HepG2 (cell line): ENCODE data around the gene DNAL4. TPM values are rescaled to one million over a fixed set of nuclear protein-coding genes. Genes with fewer than 3 reads are reported as not detected.
A peak's percentile ranks its signal among the peaks of the same experiment; 100 is the strongest.

Source experiments
- ADNP ChIP-seq: sonication (generic); formaldehyde crosslinking; IDR thresholded peaks from 2 replicates; pipeline ENCODE4 v1.4.0; 2020; ENCODE audit warnings: missing genetic modification reagents
- DNMT3B ChIP-seq: conservative IDR thresholded peaks from 2 replicates; pipeline ENCODE4 v1.6.1; 2016; ENCODE audit warnings: missing biosample characterization, control low read depth
- JUND ChIP-seq: sonication (generic); formaldehyde crosslinking; IDR thresholded peaks from 2 replicates; pipeline ENCODE4 v1.8.0; 2022; ENCODE audit warnings: mild to moderate bottlenecking, missing genetic modification reagents
- MIXL1 ChIP-seq: IDR thresholded peaks from 2 replicates; pipeline ENCODE4 v1.6.1; 2016
- RBFOX2 ChIP-seq: fragments of 200-400 bp; formaldehyde crosslinking; IDR thresholded peaks from 2 replicates; pipeline ENCODE4 v1.6.1; 2017; ENCODE audit warnings: low read depth, mild to moderate bottlenecking, low read length
- SMAD3 ChIP-seq: sonication (generic); formaldehyde crosslinking; IDR thresholded peaks from 2 replicates; pipeline ENCODE4 v1.4.0; 2020; ENCODE audit warnings: missing genetic modification reagents
- THAP11 ChIP-seq: IDR thresholded peaks from 2 replicates; pipeline ENCODE4 v1.6.1; 2016; ENCODE audit warnings: missing biosample characterization, missing genetic modification reagents
- TIGD3 ChIP-seq: sonication (generic); formaldehyde crosslinking; IDR thresholded peaks from 2 replicates; pipeline ENCODE4 v1.5.1; 2020; ENCODE audit warnings: mild to moderate bottlenecking, missing genetic modification reagents, borderline replicate concordance
- TSC22D2 ChIP-seq: sonication (generic); formaldehyde crosslinking; IDR thresholded peaks from 2 replicates; pipeline ENCODE4 v1.5.1; 2020; ENCODE audit warnings: missing genetic modification reagents, mild to moderate bottlenecking, borderline replicate concordance
- ZFP1 ChIP-seq: IDR thresholded peaks from 2 replicates; pipeline ENCODE4 v1.6.1; 2016
- ZNF569 ChIP-seq: sonication (generic); formaldehyde crosslinking; IDR thresholded peaks from 2 replicates; pipeline ENCODE4 v1.5.0; 2020; ENCODE audit warnings: mild to moderate bottlenecking, missing genetic modification reagents, moderate library complexity, borderline replicate concordance
- ZNF570 ChIP-seq: sonication (generic); formaldehyde crosslinking; IDR thresholded peaks from 2 replicates; pipeline ENCODE4 v1.4.0; 2020; ENCODE audit warnings: mild to moderate bottlenecking, missing genetic modification reagents, borderline replicate concordance
- ZNF615 ChIP-seq: sonication (generic); formaldehyde crosslinking; IDR thresholded peaks from 2 replicates; pipeline ENCODE4 v1.5.0; 2020; ENCODE audit warnings: mild to moderate bottlenecking, missing genetic modification reagents, borderline replicate concordance
- polyA plus RNA-seq, 8 experiments: library from polyadenylated mRNA; depleted of rRNA in 3 of 8; stranded (reverse) in 7 of 8; unstranded in 1 of 8; fragments of >200 nt; fragmentation: Illumina TruSeq in 4 of 8; extraction: Trizol in 4 of 8; gene quantifications; 2 replicates each; pipeline versions ENCODE4 v1.2.1 to v1.2.3, GENCODE V29; 2011 to 2016; ENCODE audit warnings: low read depth in 4 of 8, missing spikeins in 1 of 8, mixed read lengths in 1 of 8; ENCODE audit not compliant: insufficient read depth in 1 of 8
- total RNA-seq, 5 experiments: library from RNA; depleted of rRNA; stranded (reverse); fragments of >200 nt; fragmentation: Illumina TruSeq; extraction: Trizol; gene quantifications; 2 replicates each; pipeline ENCODE4 v1.2.3, GENCODE V29; 2016; ENCODE audit warnings: low read depth in 1 of 5
- TF ChIP-seq, protein P1 (sequence below): sonication (generic); formaldehyde crosslinking; IDR thresholded peaks from 2 replicates; pipeline ENCODE4 v1.4.0; 2020; ENCODE audit warnings: mild to moderate bottlenecking, missing genetic modification reagents
- TF ChIP-seq, protein P2 (sequence below): sonication (generic); formaldehyde crosslinking; IDR thresholded peaks from 2 replicates; pipeline ENCODE4 v1.4.0; 2020; ENCODE audit warnings: missing genetic modification reagents, borderline replicate concordance
- TF ChIP-seq, protein P3 (sequence below): sonication (generic); formaldehyde crosslinking; IDR thresholded peaks from 2 replicates; pipeline ENCODE4 v1.4.0; 2020; ENCODE audit warnings: missing genetic modification reagents, borderline replicate concordance
- TF ChIP-seq, protein P4 (sequence below): fragments of 450-650 bp; IDR thresholded peaks from 2 replicates; pipeline ENCODE4 v1.6.1; 2016

DNAL4 gene
- total and polyA plus RNA-seq, 2 of the 13 experiments (the other 11 are each of a cell fraction or from before 2014, with no cell fraction given) = 8.0 to 10.7 TPM

DNA sequence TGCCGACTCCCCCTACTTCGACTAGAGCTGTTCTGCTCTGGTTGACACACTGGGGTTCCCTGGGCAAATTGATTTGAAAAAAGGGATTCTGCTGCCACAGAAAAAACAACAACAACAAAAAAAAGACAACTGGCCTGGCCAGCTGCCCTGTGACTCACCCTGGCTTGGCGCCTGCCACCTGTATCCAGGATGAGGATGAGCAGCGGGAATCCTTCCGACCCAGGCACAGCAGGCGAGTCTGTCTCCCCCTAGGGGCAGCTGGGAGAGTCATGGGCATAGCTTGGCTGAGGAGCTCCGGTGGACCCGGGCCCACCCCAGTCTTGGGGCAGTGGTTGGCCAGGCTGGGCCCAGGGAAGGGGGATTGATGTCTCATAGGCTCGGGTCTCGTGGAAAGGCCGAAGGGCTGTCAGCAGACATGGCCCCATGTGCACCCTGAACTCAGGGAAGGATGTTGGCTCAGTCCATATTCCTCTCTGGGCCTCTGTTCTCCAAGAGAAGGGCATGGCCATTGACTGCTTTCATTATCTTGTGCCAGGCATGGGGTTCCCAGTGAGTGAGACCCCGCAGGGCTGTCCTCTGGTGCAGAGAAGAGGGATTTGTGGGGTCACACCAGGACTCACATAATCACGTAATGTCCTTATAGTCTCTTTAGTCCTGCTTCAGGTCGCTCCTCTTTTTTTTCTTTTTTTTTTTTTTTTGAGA is 27.7 kb downstream of the DNAL4 start (continued):
- TF ChIP-seq ZNF570 (CRISPR knock-in tag) = no peak
- TF ChIP-seq, protein P1, sequence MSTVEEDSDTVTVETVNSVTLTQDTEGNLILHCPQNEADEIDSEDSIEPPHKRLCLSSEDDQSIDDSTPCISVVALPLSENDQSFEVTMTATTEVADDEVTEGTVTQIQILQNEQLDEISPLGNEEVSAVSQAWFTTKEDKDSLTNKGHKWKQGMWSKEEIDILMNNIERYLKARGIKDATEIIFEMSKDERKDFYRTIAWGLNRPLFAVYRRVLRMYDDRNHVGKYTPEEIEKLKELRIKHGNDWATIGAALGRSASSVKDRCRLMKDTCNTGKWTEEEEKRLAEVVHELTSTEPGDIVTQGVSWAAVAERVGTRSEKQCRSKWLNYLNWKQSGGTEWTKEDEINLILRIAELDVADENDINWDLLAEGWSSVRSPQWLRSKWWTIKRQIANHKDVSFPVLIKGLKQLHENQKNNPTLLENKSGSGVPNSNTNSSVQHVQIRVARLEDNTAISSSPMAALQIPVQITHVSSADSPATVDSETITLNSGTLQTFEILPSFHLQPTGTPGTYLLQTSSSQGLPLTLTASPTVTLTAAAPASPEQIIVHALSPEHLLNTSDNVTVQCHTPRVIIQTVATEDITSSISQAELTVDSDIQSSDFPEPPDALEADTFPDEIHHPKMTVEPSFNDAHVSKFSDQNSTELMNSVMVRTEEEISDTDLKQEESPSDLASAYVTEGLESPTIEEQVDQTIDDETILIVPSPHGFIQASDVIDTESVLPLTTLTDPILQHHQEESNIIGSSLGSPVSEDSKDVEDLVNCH (CRISPR knock-in tag) = no peak
- TF ChIP-seq, protein P2, sequence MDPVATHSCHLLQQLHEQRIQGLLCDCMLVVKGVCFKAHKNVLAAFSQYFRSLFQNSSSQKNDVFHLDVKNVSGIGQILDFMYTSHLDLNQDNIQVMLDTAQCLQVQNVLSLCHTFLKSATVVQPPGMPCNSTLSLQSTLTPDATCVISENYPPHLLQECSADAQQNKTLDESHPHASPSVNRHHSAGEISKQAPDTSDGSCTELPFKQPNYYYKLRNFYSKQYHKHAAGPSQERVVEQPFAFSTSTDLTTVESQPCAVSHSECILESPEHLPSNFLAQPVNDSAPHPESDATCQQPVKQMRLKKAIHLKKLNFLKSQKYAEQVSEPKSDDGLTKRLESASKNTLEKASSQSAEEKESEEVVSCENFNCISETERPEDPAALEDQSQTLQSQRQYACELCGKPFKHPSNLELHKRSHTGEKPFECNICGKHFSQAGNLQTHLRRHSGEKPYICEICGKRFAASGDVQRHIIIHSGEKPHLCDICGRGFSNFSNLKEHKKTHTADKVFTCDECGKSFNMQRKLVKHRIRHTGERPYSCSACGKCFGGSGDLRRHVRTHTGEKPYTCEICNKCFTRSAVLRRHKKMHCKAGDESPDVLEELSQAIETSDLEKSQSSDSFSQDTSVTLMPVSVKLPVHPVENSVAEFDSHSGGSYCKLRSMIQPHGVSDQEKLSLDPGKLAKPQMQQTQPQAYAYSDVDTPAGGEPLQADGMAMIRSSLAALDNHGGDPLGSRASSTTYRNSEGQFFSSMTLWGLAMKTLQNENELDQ (CRISPR knock-in tag) = no peak
- TF ChIP-seq MIXL1 (CRISPR knock-in tag) = no peak
- no peak for TF ChIP-seq TIGD3
- no peak for TF ChIP-seq ADNP (CRISPR knock-in tag)
- TF ChIP-seq, protein P3, sequence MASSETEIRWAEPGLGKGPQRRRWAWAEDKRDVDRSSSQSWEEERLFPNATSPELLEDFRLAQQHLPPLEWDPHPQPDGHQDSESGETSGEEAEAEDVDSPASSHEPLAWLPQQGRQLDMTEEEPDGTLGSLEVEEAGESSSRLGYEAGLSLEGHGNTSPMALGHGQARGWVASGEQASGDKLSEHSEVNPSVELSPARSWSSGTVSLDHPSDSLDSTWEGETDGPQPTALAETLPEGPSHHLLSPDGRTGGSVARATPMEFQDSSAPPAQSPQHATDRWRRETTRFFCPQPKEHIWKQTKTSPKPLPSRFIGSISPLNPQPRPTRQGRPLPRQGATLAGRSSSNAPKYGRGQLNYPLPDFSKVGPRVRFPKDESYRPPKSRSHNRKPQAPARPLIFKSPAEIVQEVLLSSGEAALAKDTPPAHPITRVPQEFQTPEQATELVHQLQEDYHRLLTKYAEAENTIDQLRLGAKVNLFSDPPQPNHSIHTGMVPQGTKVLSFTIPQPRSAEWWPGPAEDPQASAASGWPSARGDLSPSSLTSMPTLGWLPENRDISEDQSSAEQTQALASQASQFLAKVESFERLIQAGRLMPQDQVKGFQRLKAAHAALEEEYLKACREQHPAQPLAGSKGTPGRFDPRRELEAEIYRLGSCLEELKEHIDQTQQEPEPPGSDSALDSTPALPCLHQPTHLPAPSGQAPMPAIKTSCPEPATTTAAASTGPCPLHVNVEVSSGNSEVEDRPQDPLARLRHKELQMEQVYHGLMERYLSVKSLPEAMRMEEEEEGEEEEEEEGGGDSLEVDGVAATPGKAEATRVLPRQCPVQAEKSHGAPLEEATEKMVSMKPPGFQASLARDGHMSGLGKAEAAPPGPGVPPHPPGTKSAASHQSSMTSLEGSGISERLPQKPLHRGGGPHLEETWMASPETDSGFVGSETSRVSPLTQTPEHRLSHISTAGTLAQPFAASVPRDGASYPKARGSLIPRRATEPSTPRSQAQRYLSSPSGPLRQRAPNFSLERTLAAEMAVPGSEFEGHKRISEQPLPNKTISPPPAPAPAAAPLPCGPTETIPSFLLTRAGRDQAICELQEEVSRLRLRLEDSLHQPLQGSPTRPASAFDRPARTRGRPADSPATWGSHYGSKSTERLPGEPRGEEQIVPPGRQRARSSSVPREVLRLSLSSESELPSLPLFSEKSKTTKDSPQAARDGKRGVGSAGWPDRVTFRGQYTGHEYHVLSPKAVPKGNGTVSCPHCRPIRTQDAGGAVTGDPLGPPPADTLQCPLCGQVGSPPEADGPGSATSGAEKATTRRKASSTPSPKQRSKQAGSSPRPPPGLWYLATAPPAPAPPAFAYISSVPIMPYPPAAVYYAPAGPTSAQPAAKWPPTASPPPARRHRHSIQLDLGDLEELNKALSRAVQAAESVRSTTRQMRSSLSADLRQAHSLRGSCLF (CRISPR knock-in tag) = no peak
- TF ChIP-seq ZFP1 (CRISPR knock-in tag) = no peak
- no peak for TF ChIP-seq ZNF569 (CRISPR knock-in tag)
- no peak for TF ChIP-seq JUND
- TF ChIP-seq TSC22D2 (CRISPR knock-in tag) = no peak
- no peak for TF ChIP-seq RBFOX2
- 0 out of 2 replicates have a peak, but pooled peaks have one; percentile 41 for TF ChIP-seq THAP11 (CRISPR knock-in tag)
- no peak for TF ChIP-seq DNMT3B
- TF ChIP-seq, protein P4, sequence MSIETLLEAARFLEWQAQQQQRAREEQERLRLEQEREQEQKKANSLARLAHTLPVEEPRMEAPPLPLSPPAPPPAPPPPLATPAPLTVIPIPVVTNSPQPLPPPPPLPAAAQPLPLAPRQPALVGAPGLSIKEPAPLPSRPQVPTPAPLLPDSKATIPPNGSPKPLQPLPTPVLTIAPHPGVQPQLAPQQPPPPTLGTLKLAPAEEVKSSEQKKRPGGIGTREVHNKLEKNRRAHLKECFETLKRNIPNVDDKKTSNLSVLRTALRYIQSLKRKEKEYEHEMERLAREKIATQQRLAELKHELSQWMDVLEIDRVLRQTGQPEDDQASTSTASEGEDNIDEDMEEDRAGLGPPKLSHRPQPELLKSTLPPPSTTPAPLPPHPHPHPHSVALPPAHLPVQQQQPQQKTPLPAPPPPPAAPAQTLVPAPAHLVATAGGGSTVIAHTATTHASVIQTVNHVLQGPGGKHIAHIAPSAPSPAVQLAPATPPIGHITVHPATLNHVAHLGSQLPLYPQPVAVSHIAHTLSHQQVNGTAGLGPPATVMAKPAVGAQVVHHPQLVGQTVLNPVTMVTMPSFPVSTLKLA = no peak
- no peak for TF ChIP-seq ZNF615 (CRISPR knock-in tag)
- peak; percentile 60; the same call in 1 of the 2 replicates for TF ChIP-seq SMAD3 (CRISPR knock-in tag)
